ENCODE measurements around the gene CAMK4.

The CAMK4 gene

GRCh38 chr5:111447099-111447498, 222.9 kb downstream of the CAMK4 start:
- no peak for DNase-seq

- DNase-seq, result no peak
Observed at GRCh38 chr5:111447822-111448221, 223.6 kb downstream of the CAMK4 start.

- DNase-seq, result no peak
Observed at GRCh38 chr5:111453295-111453694, 229.1 kb downstream of the CAMK4 start.

DNA sequence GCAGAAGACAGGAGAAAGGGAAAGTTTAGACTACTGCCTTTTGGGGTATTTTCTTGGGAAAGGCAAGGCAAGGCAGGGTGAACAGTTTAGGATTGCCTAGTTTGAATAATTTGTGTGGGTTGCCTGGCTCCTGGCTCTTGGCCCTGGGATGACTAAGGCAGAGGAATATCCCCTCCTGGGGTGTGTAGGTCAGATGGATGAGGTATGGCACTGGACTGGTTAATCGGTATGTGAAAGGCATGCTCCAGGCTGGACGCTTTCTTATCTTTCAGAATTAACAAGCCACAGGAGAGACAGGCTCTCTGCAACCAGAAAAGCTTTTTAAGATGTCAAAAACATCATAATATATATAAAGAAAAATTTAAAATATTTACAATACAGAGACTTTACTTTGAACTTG, 229.6 kb downstream of the CAMK4 start:
- DNase-seq, result peak; percentile 76

GRCh38 chr5:111454198-111454622, 230.0 kb downstream of the CAMK4 start:
- DNase-seq, result peak; percentile 99

DNA sequence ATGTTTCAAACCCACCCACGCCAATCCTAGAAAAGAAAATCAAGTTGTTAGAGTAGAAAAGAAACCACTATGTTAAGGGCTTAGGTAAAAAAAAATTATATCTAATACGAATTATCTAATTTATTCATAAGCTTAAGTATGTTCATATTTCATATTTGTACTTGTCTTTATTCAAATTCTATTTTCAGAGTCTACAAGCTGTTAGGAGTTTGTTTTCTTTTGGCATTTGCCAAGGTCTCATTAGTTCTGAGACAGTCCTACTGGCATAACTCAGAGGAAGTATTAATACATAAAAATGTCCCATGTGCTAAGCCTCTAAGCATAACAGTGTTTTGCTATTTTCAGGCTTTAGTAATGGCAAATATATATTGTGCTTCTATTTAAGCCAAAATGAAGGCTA, 230.6 kb downstream of the CAMK4 start:
- peak; percentile 87 for DNase-seq

GRCh38 chr5:111461255-111461671, 237.1 kb downstream of the CAMK4 start:
- DNase-seq, result no peak

- DNase-seq, result no peak
Observed at GRCh38 chr5:111461934-111462333, 237.8 kb downstream of the CAMK4 start.

- no peak for DNase-seq
Observed at GRCh38 chr5:111463311-111463710, 239.1 kb downstream of the CAMK4 start.

DNA sequence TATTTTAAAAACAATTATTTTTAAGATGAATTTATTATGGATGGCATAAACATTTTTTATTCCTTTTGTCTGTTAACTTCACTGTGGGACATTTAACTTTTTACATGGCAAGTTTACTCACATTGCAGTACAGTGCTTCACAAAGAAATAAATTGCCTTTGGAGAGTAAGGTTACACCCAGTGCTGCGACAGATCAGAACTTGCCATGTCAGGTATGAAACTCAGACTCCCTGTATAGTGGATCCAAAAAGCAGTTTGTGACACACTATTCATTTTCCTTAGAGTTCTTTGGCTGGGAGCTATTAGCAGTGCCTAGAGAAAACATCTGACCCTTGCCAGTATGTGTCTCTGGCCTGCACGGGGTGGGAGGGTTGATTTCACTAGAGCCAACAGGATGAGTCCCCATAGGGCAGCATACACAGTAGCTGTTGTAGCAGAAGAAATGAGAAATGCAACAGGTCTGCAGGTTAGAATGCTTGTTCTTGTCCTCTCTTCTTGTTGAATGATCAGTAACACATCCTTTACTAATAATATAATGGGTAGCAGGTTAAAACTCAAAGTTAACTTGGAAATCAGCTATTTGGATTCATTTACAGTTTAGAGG, 245.2 kb downstream of the CAMK4 start:
- DNase-seq, result no peak

- DNase-seq, result no peak
Observed at GRCh38 chr5:111469903-111470302, 245.7 kb downstream of the CAMK4 start.

GRCh38 chr5:111472096-111472495, 247.9 kb downstream of the CAMK4 start:
- no peak for DNase-seq

DNA sequence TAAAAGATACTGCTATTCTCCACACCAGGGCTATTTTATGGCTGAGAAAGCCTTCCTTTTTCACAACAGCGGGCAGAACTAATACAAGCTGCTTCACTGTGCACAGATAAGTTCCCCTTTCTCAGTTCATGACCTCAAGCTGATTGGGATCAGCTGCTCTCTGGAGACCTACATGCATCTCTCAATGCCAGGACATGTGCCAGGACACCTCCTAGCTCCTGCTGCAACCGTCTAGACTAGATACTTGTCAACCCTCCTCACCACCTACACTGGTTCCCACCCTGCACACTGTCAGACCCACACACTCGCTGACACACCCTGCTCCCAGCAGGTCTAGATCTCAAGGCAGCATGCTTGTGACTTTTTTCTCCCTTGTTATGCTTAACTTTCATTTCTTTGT, 248.4 kb downstream of the CAMK4 start:
- no peak for DNase-seq

DNA sequence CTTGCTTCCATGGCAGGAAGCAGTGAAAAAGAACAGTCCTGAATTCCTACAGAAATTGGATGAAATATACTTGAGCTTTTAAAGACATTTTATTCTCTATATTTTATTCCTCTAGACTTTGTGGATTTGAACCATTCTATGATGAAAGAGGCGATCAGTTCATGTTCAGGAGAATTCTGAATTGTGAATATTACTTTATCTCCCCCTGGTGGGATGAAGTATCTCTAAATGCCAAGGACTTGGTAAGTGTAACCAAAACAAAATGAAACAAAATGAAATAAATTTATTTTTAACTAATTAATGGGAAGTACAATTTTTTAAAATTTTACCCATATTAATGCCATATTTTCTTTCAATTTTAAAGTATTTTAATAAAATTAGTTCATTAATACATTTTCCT, 254.1 kb downstream of the CAMK4 start:
- DNase-seq, result no peak

DNA sequence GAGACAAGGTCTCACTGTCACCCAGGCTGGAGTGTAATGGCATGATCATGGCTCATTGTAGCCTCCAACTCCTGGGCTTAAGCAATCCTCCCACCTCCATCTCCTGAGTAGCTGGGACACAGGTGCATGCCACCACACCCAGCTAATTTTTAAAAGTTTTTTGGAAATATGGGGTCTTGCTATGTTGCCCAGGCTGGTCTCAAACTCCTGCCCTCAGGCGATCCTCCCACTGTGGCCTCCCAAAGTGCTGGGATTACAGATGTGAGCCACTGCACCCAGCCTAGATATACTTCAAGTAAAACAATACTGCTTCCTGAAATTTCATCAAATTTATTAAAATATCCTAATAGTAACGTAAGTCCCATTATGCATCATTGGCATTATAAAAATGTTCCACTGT, 254.7 kb downstream of the CAMK4 start:
- no peak for DNase-seq

DNA sequence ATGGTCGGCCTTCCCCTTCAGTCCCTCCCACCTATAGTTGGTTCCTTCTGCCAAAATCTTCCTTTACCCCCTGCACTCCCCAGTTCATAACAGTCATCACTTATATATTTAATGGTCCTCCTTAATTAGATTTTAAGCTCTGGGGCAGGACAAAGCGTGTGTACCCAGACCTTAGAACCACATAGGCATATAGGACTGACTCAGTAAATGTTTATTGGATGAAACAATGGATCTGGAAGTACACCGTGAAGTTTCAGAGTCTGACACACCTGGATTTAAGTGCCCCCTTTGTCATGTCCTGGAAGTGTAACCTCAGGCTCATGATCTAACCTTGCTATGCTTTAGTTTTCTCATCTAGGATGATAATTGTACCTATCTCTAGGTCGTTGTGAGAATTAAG, 256.2 kb downstream of the CAMK4 start:
- DNase-seq, result no peak

DNA sequence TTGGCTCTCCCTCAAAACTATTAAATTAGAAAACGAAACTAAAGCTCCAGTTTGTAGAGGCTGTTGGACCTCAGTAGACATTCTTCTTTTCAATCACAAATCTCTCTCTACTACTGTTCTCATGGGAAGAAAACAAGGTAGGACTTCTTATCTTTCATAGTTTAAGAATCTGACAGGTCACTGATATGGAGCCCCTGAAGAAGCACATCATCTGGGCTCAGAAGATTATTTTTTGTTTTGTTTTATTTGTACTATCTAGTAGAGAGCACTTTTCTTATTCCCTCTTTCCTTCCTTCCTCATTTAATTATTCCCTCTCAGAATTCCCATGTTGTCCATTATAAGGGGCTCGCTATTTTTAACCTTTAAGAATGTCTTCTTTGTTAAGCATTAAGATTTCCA, 261.9 kb downstream of the CAMK4 start:
- DNase-seq, result no peak

DNA sequence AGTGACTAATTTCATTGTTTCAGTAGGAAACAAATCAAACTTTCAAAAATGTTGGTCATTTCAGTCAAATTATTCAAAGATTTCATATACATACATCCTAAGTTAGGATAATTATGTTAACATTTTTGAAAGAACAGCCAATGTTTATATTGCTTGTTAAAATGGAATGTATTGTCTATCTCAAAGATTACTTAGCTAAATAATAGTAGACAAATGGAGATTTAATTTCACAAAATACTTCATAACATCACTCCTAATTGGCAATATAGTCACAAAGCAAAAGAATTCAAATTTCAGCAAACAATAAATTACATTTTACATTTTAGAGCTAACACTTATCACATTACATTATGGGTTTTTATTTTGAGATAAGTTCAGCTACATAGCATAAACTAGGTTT, 262.7 kb downstream of the CAMK4 start:
- DNase-seq, result no peak

- DNase-seq, result no peak
Observed at GRCh38 chr5:111488353-111488752, 264.2 kb downstream of the CAMK4 start.

- no peak for DNase-seq
Observed at GRCh38 chr5:111493031-111493430, 268.8 kb downstream of the CAMK4 start.

- DNase-seq, result peak; percentile 16
Observed at GRCh38 chr5:111494355-111494999, 270.3 kb downstream of the CAMK4 start.

- DNase-seq, result no peak
Observed at GRCh38 chr5:111495159-111495558, 271.0 kb downstream of the CAMK4 start.

- no peak for DNase-seq
Observed at GRCh38 chr5:111498346-111498745, 274.2 kb downstream of the CAMK4 start.

DNA sequence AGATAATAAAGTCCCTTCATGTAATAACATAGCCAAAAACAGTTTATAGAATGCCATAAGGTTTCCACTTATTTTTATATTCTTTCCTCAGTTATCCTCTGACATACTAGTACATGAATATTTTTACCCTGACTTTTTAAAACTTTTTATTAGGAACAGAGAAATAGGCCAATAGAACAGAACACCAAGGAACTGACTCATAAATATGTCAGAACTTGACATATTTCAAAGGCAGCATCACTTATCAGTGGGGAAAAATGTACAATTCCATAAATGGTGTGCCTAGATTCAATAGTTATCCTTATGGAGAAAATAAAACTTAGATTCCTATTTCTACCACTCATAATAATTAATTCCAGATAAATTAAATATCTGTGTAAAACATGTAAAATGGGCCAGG, 278.8 kb downstream of the CAMK4 start:
- DNase-seq, result no peak

DNA sequence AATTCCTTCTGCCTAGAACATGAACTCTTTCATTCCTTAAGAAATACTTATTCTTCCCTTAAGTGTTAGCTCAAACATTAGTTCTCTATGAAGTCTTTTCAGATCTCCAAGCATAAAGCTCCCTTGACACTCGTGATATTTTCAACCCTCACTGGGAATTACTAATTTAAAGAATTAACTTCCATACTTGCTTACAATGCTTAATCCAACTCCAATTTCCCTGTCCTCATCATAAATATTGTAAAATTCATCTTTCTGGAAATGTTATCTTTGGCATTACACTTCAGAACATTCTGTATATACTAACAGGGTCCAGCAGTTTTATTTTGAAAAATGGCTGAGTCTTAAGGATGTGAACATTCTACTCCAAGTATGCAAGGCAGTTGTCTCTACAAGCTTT, 280.9 kb downstream of the CAMK4 start:
- no peak for DNase-seq
